ENCODE measurements around the gene GLI2.
A peak's percentile ranks its signal among the peaks of the same experiment; 100 is the strongest.

The GLI2 gene

DNA sequence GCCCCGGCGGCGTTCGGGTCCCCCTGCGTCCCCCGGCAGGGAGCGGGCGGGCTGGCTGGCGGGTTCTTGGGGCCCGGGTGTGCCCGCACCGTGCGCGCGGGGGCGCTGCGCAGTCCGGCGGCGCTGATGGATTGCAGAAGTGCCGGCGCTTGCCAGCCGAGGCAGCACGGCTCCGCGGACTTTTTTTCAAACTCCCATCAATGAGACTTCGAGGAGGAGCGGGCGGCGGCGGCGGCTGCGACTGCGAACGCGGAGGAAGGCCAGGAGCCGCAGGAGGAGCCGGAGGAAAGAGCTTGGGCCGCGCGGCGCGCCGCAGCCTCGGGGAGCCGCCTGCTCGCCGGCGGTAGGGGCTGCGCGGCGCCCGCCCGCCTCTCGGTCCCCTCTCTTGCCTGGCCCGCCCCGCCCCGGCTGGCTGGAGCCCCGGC, at the start of gene GLI2:
Gene GLI2, plus strand, starts transcription at position 123 of the 425 bp plus-strand sequence. CDS start 61,453 bp downstream, outside the sequence.
- peak; percentile 56 for DNase-seq

DNA sequence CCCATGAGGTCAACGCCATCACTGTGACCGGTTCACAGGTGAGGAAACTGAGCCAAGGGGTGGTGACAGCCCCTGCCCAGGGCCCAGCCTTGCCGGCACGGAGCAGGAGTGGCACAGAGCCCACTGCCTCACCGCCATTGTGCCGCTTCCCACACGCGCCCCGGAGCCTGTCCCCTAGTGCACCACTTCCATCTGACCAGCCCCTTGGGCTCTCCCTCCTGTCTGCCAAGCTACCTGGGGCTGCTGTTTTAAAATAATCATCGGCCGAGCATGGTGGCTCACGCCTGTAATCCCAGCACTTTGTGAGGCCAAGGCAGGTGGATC, 49.7 kb upstream of the GLI2 start:
- no peak for DNase-seq

DNA sequence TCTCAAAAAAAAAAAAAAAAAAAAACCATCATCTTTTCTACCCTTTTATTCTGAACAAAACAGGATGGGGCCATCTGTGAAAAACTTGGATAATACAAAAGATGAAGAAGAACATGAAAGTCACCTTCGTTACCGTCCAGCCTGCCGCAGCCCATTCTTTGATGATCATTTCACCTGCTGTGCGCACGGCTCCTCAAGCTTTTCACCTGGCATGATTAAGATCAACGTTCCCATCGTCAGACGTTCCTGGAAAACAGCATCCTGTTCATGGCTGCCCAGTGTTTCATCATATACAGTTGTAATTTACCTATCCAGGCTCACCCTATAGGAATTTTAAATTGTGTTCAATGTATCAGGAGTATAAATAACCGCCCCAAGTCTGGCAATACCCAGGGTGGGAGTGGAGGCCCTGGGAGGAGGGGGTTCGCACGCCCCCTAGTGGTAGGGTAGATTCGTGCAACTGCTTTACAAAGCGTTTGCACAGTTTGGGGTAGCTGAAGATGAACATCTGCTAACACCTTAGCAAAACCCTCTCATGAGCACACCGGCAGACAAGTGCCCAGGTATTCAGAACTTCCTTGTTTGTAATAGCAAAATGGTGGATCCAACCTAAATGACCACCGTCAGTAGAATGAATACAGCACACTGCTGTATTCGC, 49.0 kb upstream of the GLI2 start:
- DNase-seq = peak; percentile 50

DNA sequence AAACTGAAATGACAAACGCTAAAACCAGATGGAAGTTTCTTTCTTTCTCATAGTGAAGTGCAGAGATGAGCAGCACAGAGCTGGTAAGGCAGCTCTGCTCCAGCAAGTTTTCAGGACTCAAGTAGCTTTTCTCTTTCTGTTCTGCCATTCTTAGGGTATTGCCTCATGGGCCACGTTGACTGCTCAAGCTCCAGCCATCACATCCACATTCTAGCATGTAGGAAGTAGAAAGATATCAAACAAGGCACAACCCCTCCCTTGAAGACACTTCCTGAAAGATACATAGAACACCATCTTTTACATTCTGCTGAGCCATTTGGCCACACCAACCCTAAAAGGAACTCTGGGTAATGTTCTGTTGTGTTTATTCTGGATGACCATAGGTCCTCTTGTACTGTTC, 48.5 kb upstream of the GLI2 start:
- no peak for DNase-seq

DNA sequence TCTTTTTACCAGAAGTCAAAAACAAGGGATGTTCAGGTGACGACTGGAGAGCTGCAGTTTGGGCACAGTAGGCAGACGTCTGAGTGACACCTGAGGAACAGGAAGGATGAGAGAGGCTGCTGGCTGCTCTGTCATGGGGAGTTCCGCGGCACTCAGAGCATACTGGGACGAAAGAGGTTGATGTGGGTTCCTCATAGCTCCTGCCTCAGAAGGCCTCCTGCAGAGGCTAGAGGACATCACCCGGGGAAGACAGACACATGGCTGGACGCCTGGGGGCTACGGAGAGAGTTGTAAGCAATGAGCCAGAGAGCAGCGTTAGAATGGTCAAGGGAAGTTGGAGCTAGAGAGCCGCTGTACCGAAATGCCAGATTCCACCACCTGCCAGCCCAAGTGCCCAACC, 45.1 kb upstream of the GLI2 start:
- DNase-seq = no peak

DNA sequence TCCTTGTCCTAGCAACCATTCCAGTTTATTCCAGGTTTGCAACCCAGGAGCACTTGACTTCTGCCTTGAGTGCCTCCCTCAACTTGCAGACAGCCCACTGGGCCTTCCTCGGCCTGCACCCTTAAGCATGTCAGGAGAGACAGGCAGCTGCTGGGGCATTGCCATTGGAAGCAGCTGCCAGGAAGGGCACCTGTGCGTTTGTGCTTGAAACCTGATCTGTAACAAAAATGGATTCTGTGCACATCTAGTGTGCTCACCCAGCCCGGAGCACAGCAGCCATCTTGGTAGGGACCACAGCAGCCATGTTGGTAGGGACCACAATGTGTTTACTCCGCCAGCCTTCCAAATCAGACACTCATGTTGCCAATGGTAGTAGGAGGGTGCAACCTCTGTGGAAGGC, 44.3 kb upstream of the GLI2 start:
- DNase-seq = no peak

DNA sequence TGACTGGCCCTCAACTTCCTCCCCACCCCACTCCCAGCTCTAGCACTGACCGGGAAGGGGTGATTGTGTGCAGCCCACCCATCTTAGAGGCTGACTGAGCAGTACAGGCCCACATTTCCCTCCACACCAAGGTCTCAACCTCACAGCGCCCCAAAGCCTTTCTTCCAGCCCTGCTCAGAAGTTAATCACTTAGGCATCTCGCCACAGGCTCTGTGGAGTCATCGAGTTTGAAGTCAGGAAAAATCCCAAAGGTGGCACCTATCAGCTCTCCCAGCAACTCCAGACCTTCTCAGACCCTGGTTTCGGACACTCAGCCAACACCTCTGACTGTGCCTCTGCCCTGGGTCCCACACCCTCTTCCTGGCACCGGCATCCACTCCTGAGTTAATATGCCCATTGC, 43.0 kb upstream of the GLI2 start:
- no peak for DNase-seq

DNA sequence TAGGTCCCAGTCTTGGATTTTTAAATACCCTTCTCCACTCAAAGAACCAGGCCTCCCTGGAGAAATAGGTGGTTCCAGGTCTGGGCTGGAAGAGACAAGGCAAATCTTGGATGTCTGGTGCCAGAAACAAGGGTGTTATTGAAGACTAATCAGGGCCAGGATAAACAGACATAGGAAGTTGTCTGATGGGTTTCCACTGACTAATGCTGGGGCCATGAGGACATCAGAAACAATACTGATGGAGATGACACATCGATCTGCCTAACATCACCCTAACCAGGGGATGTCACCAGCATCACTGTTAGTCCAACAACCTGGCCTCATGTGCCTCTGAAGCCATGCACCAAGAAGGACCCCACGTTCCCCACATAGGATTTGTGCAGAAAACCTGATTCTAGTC, 42.5 kb upstream of the GLI2 start:
- no peak for DNase-seq

DNA sequence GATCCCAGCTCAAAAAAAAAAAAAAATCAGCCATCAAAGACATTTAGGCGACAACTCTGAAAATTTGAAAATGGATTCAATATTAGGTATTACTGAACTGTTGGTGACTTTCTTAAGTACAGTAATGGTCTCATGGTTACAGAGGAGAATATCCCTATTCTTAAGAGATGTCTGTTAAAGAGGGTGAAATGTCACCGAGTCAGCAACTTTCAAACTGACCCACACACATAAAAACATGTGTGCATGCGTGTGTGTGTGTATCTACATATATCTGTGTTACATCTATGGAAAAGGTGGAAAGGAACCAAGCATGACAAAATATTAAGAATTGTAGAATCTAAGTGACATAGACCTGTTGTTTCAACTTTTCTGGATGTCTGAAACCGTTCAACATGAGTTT, 41.6 kb upstream of the GLI2 start:
- DNase-seq = no peak

DNA sequence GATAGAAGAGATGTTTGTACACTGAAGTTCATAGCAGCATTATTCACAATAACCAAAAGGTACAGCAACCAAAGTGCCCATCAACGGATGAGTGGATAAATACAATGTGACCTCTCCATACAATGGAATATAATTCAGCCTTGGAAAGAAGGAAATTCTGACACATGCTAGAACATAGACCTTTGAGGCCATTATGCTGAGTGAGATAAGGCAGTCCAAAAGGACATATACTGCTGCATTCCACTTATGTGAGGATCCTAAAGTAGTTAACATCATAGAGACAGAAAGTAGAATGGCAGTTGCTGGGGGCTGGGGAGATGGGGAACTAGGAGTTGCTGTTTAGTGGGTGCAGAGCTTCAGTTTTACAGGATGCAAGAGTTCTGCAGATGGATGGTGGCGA, 38.2 kb upstream of the GLI2 start:
- DNase-seq = no peak

DNA sequence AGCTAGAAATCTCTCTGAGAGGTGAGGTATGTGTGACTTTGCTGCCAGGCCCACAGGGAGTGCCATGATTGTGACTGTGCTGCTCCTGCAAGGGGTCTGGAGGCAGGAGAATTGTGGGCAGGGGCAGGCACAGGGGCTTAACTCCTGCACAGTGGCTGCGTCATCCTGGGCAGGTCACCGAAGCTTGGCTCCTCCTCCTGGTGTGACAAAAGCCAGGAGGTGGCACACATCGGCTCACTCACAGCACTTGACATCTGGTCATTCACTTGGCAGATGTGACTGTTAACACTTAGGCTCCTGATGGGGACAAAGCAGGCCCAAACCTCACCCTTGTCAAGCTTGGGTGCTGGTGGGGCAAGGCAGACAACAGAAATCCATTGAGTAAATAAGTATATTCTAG, 36.4 kb upstream of the GLI2 start:
- DNase-seq = no peak

DNA sequence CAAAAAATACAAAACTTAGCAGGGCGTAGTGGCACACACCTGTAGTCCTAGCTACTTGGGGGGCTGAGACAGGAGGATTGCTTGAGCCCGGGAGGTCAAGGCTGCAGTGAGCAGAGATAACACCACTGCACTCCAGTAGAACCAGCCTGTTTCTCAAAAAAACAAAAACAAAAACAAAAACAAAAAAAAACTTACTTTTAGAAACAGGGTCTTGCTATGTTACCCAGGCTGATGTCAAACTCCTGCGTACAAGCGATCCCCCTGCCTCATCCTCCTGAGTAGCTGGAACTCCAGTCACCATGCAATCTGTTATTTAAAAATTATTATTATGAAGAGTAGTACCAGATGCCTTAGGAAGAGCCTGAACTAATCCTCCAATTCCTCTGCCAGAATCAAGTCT, 35.0 kb upstream of the GLI2 start:
- no peak for DNase-seq

DNA sequence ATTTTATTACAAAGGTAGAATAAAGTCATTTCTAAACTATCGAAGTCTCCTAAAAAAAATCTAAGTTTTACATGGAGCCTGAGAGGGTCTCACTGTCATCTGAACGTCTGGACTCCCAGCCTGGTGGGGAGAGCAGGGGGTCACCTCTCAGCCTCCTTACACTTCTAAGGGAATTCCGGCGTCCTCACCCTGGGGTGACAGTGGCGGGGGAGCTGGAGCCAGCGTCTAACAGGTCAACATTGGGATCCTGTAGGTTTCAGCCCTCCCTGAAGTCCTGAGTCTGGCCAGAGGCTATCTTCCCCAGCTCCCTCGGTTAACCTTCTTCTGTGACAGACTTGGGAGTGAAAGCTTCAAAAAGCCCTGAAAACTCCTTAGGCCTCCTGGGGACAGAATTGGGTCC, 34.6 kb upstream of the GLI2 start:
- no peak for DNase-seq

DNA sequence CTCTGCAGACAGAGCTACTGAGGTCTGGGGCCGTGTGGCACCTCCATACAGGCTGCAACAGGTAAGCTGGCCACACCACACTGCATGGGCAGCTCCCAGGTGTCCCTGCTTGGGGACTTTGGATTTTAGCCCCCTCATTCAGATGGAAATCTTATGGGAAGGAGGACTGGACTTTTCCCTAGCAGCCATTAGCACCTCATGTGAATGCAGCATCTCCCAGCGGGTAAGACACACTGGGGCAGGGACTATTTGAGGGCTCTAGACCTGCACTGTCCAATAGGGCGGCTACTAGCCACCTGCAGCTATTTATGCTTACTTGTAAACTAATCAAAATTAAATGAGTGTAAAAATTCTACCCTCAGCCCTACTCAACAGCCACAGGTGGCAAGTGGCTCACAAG, 34.2 kb upstream of the GLI2 start:
- no peak for DNase-seq

DNA sequence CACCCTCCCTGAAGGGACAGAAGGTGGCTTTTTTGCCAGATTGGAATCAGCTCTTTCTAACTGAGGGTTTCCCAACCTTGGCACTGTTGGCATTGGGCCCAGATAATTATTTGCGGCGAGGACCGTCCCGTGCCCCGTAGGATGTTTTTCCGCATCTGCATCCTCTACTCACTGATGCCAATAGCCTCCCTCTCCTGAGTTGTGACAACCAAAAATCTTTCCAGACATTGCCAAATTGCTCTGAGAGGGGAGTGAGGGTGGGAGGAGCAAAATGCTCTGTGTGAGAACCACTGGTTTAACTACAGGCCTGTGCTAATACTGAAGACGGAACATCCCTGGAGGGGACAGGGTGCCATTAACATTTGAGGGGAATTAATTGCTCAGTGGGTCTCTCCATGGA, 33.6 kb upstream of the GLI2 start:
- no peak for DNase-seq

DNA sequence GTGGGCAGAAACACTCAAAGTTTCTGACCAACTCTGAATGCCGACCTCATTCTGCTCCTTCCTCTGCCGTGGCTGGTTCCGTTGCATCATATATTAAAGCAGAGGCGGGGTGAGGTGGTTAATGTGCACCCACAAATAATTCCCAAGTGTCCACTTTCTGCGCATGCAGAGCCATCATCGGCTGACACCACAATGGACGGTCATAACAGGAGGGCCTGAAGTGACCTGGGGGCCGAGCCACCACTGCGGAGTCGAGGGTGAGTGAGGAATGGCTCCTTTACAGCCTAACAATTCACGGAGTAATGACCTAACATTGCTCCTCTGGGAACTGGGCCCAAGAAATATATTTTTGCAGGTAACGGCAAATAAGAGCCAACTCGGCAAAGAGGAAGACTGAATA, 32.9 kb upstream of the GLI2 start:
- no peak for DNase-seq

DNA sequence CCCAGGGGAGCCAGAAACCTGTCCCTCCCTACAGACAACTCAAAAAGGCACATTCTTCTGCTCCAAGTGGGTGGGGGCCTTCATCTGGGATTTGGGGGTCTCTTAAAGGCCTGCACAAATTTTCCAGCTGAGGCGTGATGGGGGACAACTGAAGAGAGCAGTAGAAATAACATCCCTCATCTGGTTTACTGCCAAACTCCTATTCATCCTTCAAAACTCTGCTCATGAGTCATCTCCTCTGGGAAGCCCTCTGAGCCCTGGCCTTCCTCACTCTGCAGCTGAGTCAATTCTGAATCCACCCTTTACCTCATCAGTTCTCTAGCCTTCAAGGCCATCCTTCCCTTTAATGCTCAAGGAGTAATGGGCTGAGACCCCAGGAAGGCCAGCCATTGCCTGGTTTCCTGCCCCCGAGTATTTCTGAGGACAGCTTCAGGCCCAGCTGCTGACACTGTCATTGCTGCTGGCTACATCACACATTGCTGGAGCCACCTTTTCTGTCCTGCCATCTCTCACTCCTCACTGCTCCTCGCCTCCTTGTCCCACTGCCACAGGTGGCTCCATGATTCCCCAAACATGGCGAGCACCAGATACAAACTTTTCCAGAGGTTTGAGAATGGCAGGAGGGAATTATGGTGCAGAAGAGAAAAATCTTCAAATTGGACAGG, 32.2 kb upstream of the GLI2 start:
- DNase-seq = no peak

DNA sequence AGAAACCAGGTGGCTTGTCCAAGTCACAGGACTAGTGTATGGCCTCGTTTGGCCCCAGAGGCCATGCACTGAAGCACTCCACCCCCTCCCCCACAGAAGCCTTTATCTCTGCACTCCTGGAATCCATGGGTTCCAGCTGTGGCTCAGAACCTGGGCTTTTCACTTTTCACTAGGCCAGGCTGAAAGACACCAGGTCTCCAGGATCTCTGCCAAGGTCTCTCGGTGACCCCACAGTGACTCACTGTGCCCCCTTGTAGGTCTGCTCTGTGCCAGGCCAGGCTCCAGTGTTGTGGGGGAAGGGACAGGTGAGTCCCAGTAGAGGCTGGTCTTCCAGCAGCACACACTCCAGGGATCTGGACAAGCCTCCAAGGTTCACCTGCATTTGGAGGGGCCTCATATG, 31.0 kb upstream of the GLI2 start:
- no peak for DNase-seq

DNA sequence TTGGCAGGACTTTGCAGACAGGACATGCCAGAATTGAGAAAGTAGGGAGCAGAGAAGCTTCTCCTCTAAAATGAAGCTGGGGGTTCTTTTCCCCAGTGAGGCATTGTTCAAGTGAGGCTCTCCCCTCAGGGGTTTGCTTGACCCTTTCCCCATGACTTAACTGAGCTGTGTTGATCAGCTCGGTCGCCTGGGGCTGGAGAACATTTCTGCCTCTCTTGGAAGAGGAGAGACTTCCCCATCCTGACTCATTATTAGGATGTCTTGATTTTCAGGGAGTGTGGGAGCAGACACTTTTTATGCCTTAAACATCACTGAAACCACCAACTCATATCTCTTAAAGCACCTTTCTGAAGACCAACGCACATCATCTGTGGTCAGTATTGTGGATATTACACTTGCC, 27.9 kb upstream of the GLI2 start:
- no peak for DNase-seq

DNA sequence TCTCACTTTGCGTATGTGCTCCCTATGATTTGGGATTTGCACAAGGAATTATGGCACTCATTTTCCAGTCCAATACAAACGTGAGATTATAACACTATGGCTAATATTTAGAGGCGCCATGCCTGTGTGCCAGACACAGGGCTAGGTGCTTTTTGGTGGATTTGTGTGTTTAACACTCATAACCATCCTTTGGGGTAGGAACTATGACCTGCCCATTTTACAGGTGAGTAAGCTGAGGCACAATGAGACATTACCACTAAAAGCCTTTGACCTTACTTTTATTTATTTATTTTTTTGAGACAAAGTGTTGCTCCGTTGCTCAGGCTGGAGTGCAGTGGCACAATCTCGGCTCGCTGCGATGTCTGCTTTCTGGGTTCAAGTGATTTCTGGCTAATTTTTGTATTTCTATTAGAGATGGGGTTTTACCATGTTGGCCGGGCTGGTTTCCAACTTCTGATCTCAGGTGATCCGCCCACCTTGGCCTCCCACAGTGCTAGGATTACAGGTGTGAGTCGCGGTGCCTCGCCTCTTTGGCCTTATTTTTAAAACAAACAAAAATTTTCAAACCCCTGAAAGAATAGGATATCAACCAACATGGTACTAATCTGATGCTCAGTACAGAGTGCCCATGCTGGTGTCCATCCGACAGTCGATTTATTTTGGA, 26.6 kb upstream of the GLI2 start:
- no peak for DNase-seq

DNA sequence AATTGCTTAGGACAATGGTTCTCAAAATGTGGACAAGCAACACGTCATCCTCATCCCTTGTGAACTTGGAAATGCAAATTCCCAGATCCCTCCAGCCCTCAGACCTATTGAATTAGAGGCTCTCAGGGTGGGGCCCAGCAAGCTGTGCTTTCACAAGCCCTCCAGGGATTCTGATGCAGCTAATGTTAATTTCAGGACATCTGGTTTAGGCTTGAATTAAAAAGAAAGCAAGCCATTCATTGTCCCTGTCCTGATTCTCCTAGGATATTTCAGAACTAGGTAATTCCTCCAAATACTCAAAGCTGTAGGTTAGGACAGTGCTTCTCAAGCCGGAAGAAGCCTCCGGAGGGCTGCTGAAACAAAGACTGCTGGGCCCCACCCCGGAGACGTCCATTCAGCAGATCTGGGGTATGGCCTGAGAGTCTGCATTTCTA, 26.0 kb upstream of the GLI2 start:
- DNase-seq = no peak

DNA sequence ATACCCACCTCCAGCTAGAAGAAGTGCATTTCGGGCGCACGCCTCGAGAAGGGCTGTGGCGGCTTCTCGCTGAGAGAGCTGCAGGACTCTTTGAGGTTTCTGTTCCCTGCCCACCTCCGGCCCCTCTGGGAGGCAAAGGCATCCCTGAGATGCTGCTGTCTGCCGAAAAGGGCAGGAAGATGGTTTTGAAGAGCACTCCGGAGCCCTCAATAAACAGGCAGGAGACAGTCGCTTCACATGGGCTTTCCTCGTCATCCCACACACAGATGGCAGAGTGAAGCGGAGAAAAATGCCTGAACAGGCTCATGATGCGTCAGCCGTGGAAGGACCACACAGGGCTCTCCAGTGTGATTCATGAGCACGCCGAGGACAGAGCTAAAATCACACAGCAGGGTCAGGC, 25.4 kb upstream of the GLI2 start:
- no peak for DNase-seq

DNA sequence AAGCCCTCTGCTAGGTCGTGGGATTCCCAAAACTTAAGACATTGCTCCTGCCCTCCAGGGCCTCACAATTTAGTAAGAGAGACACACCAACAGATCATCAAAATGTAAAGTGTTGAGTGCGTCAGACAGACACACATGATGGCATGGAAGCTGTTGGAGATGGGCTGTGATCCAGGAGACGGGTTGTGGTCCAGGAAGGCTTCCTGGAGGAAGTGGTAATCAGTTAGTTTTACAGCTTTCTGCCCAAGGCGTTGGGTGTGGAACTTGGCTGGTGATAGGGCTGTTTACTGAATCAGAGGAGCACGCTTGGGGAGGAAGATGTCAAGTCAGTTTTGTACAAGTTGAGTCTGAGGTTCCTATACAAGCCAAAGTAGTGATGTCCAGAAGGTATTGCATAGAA, 24.0 kb upstream of the GLI2 start:
- no peak for DNase-seq

DNA sequence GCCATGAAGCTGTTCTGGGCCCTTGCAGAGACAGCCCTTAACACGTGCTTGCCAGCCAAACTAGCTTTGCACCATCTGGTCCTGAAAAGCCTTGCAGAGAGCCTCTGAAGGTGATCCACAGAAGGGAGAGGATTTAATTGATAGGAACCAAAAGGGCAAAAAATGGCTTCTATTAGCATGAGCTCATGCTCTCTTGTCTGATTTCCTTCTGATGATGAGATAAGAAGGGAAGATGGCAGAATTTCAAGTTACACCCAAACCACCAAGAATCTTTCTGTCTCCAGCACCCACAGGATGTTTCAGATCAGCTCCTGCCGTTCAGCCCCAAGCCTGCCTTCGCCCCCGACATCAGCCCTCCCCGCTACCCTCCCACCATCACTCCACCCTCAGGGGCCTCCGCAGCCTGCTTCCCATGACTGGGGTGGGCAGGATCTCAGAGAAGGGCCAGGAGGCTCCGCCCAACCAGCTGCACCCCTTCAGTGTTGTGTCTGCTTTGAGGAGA, 23.4 kb upstream of the GLI2 start:
- DNase-seq = no peak

DNA sequence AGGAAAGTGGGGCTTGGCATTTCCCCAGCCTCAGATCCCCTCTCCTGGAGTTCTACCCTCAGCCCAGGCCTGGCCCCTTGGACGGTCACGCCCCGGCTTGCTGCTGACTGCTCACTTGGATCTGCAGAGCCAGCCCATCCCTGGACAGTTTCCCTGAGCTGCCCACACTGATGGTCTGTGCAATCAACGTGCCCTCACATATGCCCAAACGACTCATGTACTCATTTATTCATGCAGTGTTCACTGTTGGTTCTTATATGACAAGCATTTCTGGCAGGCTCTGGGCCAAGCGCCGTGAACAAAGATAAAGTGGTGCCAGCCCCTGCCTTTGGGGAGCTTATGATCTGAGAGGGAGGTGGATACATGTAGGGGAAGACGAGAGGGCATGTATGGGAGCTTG, 20.3 kb upstream of the GLI2 start:
- DNase-seq = no peak
